ENCODE data around the gene MINDY2. TPM values are rescaled to one million over a fixed set of nuclear protein-coding genes. Genes with fewer than 3 reads are reported as not detected.
A peak's percentile ranks its signal among the peaks of the same experiment; 100 is the strongest.

MINDY2 gene
- total RNA-seq, 2 donors from 2014 or later, result 26.6 to 32.5 TPM

DNA sequence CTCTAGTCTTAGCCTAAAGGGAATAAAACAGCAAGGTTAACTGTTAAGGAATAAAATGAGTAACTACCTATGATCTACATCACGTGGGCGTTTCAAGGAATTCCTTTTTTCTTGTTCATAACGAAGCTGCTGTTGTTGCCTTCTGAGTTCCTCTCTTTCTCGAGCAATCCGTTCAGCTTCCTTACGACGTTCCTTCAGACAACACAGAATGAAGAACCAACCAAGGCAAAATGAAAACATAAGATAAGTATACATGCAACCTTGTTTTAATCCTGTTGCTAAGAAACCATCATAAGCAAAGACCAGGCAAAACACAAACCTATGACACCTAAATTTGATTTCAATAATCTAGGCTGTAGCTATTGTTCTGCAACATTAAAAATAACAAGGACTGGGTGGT is 118.3 kb downstream of the MINDY2 start:
- WGBS, 2 experiments (ENCODE audit: insufficient coverage in 1 of 2, insufficient read length in 1 of 2), result 97 to 100% methylated on average over 5 to 7 of the region's 7 CpGs

DNA sequence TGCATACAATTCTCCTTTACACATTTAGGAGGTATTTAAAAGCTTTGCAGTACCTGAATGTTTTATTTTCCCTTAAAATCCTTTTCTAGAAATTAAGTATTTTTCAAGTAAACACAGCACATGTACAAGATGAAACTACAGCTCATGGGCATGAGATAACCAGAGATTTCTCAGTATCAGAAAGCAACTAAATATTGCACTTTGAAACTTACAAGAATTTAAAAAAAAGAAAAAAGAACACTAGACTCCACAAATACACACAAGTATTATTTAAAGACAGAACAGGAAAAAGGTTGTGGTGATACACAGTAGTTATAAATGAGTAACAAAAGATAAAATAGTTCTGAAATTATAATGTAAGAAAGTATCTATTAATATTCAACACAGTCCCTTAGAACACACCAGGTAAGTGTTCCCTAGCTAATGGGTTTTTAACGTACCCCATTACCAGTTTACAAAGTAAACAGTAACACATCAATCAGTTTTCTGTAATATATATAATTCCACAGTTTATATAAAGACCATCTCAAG is 127.1 kb downstream of the MINDY2 start:
- H3K36me3 Mint-ChIP-seq (ENCODE audit: low read depth), result peaks cover 59% of the 10 kb centered on the region
- Histone ChIP-seq H3K27ac (ENCODE audit: low read depth, low read length) (no peak overlapping the region), H3K9ac (ENCODE audit: extremely low read depth, low read length, poor library complexity, severe bottlenecking) (no peak overlapping the region), H3K4me3 (ENCODE audit: low read length) (no peak overlapping the region), H3K4me1 (ENCODE audit: control insufficient read depth, insufficient read depth, low read length) (peaks cover 3% of the 10 kb centered on the region), H3K36me3 (ENCODE audit: control insufficient read depth, insufficient read depth, low read length) (peaks cover 85% of the 10 kb centered on the region), H3K9me3 (ENCODE audit: control insufficient read depth, low read length) (no peaks in the 10 kb centered on the region), H3K27me3 (ENCODE audit: control insufficient read depth, insufficient read depth, low read length, poor library complexity, severe bottlenecking) (no peaks in the 10 kb centered on the region)
- H3K4me1 Mint-ChIP-seq, result peaks cover 4% of the 10 kb centered on the region
- no peaks in the 10 kb centered on the region for H3K9me3 Mint-ChIP-seq
- H3K4me3 Mint-ChIP-seq, result no peak overlapping the region
- WGBS, 2 experiments (ENCODE audit: insufficient coverage in 1 of 2, insufficient read length in 1 of 2), result 100% methylated on average over 1 of the region's 1 CpG; no CpG with 5 or more reads in 1 of the 2 experiments
- no peak for DNase-seq
- TF ChIP-seq, protein P1, sequence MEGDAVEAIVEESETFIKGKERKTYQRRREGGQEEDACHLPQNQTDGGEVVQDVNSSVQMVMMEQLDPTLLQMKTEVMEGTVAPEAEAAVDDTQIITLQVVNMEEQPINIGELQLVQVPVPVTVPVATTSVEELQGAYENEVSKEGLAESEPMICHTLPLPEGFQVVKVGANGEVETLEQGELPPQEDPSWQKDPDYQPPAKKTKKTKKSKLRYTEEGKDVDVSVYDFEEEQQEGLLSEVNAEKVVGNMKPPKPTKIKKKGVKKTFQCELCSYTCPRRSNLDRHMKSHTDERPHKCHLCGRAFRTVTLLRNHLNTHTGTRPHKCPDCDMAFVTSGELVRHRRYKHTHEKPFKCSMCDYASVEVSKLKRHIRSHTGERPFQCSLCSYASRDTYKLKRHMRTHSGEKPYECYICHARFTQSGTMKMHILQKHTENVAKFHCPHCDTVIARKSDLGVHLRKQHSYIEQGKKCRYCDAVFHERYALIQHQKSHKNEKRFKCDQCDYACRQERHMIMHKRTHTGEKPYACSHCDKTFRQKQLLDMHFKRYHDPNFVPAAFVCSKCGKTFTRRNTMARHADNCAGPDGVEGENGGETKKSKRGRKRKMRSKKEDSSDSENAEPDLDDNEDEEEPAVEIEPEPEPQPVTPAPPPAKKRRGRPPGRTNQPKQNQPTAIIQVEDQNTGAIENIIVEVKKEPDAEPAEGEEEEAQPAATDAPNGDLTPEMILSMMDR (conservative IDR thresholded peaks at IDR 0.05), result no peak
- no peak overlapping the region for H3K27ac Mint-ChIP-seq
- H3K27me3 Mint-ChIP-seq (ENCODE audit: insufficient read depth), result no peaks in the 10 kb centered on the region

More for the DNA sequence above, 118.3 kb downstream of the MINDY2 start:
- peak overlapping the region; percentile 60 for H3K27ac Mint-ChIP-seq
- no peaks in the 10 kb centered on the region for H3K27me3 Mint-ChIP-seq (ENCODE audit: insufficient read depth)
- H3K9me3 ChIP-seq (ENCODE audit: control insufficient read depth, low read length), result no peaks in the 10 kb centered on the region
- no peak overlapping the region for H3K9ac ChIP-seq (ENCODE audit: extremely low read depth, low read length, poor library complexity, severe bottlenecking)
- DNase-seq, result no peak
- TF ChIP-seq, protein P1 (conservative IDR thresholded peaks at IDR 0.05), result no peak
- peaks cover 82% of the 10 kb centered on the region for H3K36me3 Mint-ChIP-seq (ENCODE audit: low read depth)
- no peak overlapping the region for H3K4me3 ChIP-seq (ENCODE audit: low read length)
- H3K4me3 Mint-ChIP-seq, result no peak overlapping the region
- H3K36me3 ChIP-seq (ENCODE audit: control insufficient read depth, insufficient read depth, low read length), result peaks cover 99% of the 10 kb centered on the region
- H3K27me3 ChIP-seq (ENCODE audit: control insufficient read depth, insufficient read depth, low read length, poor library complexity, severe bottlenecking), result no peaks in the 10 kb centered on the region
- no peak overlapping the region for H3K27ac ChIP-seq (ENCODE audit: low read depth, low read length)
- no peaks in the 10 kb centered on the region for H3K9me3 Mint-ChIP-seq
- H3K4me1 ChIP-seq (ENCODE audit: control insufficient read depth, insufficient read depth, low read length), result peaks cover 10% of the 10 kb centered on the region
- H3K4me1 Mint-ChIP-seq, result peaks cover 16% of the 10 kb centered on the region

DNA sequence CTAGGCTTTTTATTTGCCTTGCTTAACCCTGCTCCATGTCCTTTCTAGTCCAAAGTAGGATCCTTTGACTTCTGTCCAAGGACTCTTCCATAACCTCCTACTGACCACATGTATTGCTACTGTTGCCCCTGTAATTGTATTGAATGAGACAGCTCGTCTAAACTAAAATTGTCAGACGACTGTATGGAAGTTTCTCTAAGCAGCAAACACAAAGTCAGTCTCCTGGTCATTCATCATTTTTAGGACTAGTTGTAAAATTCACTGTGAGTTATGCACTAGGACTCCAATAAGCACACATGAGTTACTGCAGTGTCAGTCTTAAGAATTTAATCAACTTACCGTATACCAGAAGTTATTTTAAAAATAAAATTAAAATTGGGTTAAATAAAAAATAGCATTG is 129.5 kb downstream of the MINDY2 start:
- Histone ChIP-seq H3K9me3 (ENCODE audit: control insufficient read depth, low read length) (no peaks in the 10 kb centered on the region), H3K4me3 (ENCODE audit: low read length) (no peak overlapping the region), H3K27me3 (ENCODE audit: control insufficient read depth, insufficient read depth, low read length, poor library complexity, severe bottlenecking) (no peaks in the 10 kb centered on the region), H3K36me3 (ENCODE audit: control insufficient read depth, insufficient read depth, low read length) (peaks cover 75% of the 10 kb centered on the region), H3K27ac (ENCODE audit: low read depth, low read length) (no peak overlapping the region), H3K9ac (ENCODE audit: extremely low read depth, low read length, poor library complexity, severe bottlenecking) (no peak overlapping the region), H3K4me1 (ENCODE audit: control insufficient read depth, insufficient read depth, low read length) (no peaks in the 10 kb centered on the region)
- Mint-ChIP-seq H3K27me3 (ENCODE audit: insufficient read depth) (no peaks in the 10 kb centered on the region), H3K9me3 (no peaks in the 10 kb centered on the region), H3K4me1 (no peaks in the 10 kb centered on the region), H3K27ac (peak overlapping the region; percentile 45), H3K36me3 (ENCODE audit: low read depth) (peaks cover 55% of the 10 kb centered on the region), H3K4me3 (no peak overlapping the region)
- TF ChIP-seq, protein P1 (conservative IDR thresholded peaks at IDR 0.05), result no peak
- DNase-seq, result no peak
- WGBS, 2 experiments (ENCODE audit: insufficient coverage in 1 of 2, insufficient read length in 1 of 2), result 96 to 100% methylated on average over 2 of the region's 3 CpGs
